Measurements from ENCODE around the gene TRPV3. TPM values are rescaled to one million over a fixed set of nuclear protein-coding genes. Genes with fewer than 3 reads are reported as not detected.

The TRPV3 gene
- total and polyA plus RNA-seq, 2 of the 8 experiments (the other 6 are each of a cell fraction or from before 2014, with no cell fraction given) = 0.56 to 1.0 TPM

- ChIA-PET CTCF (ENCODE audit: partially characterized antibody) (no interaction called here), POLR2A (ENCODE audit: partially characterized antibody) (no interaction called here)
- Histone ChIP-seq H3K9ac (replicated peaks in 1 of 4; ENCODE audit: extremely low read depth in 1 of 4, low read depth in 3 of 4, low read length in 3 of 4) (no peak overlapping the region), H2BK5ac (ENCODE audit: low read depth, low read length) (no peak overlapping the region), H4K8ac (ENCODE audit: extremely low read depth, insufficient read depth, low read length) (no peak overlapping the region), H3K4me3 (ENCODE audit: extremely low read depth in 1 of 4, insufficient read depth in 2 of 4, low read depth in 3 of 4, low read length in 4 of 4) (no peak overlapping the region), H4K20me1 (replicated peaks in 1 of 2; ENCODE audit: control insufficient read depth in 1 of 2, insufficient read depth in 2 of 2, low read length in 2 of 2) (no peaks in the 10 kb centered on the region), H2BK120ac (replicated peaks; ENCODE audit: low read depth, low read length) (no peak overlapping the region), H3K23ac (ENCODE audit: insufficient read length) (no peak overlapping the region), H3K18ac (ENCODE audit: extremely low read depth, low read length) (no peak overlapping the region), H3K4me2 (ENCODE audit: insufficient read depth in 1 of 2, low read depth in 2 of 2, low read length in 2 of 2) (no peak overlapping the region), H3K14ac (ENCODE audit: insufficient read length) (no peak overlapping the region), H3K4ac (replicated peaks; ENCODE audit: insufficient read length, low read depth, low read length) (no peak overlapping the region), H4K5ac (ENCODE audit: insufficient read length, low read depth, low read length) (no peak overlapping the region), H2BK20ac (ENCODE audit: low read length) (no peak overlapping the region), H3K79me1 (ENCODE audit: low read depth, low read length) (no peaks in the 10 kb centered on the region), H3K4me1 (replicated peaks in 1 of 4; ENCODE audit: control insufficient read depth in 3 of 4, insufficient read depth in 4 of 4, low read length in 3 of 4) (peaks cover 0 to 13% (median 4%) of the 10 kb centered on the region in 4 experiments; a peak in 5 of 7 replicates), H3K79me2 (ENCODE audit: control insufficient read depth in 1 of 2, insufficient read depth in 2 of 2, low read length in 2 of 2) (no peaks in the 10 kb centered on the region), H3K9me3 (ENCODE audit: insufficient read depth in 2 of 2, low read depth in 1 of 2, low read length in 1 of 2) (no peaks in the 10 kb centered on the region), H2AK5ac (ENCODE audit: low read depth, low read length) (no peak overlapping the region), H3K27ac (ENCODE audit: low read depth, low read length) (no peak overlapping the region), H2BK12ac (ENCODE audit: low read depth, low read length) (no peak overlapping the region), H4K91ac (replicated peaks; ENCODE audit: insufficient read length, low read length) (no peak overlapping the region), H3K27me3 (replicated peaks in 1 of 4; ENCODE audit: control insufficient read depth in 3 of 4, extremely low read depth in 1 of 4, insufficient read depth in 3 of 4, low read length in 3 of 4) (no peaks in the 10 kb centered on the region), H3K36me3 (ENCODE audit: control insufficient read depth in 2 of 4, insufficient read depth in 4 of 4, low read length in 3 of 4) (no peaks in the 10 kb centered on the region), H2AFZ (ENCODE audit: low read length) (no peak overlapping the region), H3K56ac (replicated peaks; ENCODE audit: insufficient read length, low read depth, low read length) (no peak overlapping the region), H2BK15ac (ENCODE audit: low read length) (no peak overlapping the region), H3K23me2 (ENCODE audit: low read depth, low read length) (peaks cover 3% of the 10 kb centered on the region; the same call in 1 of the 2 replicates)
- 85% methylated on average over 12 of the region's 12 CpGs; no CpG with 5 or more reads in 1 of the 2 experiments for WGBS, 2 experiments (ENCODE audit: extremely low coverage in 1 of 2, insufficient coverage in 1 of 2, insufficient read length in 1 of 2, insufficient replicate concordance in 2 of 2, low coverage in 1 of 2, low lambda C conversion rate in 2 of 2, missing lambda C conversion rate in 1 of 2)
- DNase-seq (ENCODE audit: low read depth in 1 of 2, low spot score in 2 of 2) (no peak), FAIRE-seq (no peak)
- TF ChIP-seq RAD21 (IDR thresholded peaks at IDR 0.05 in 1 of 2, conservative IDR thresholded peaks at IDR 0.05 in 1 of 2; ENCODE audit: low read depth in 2 of 2, low read length in 2 of 2) = no peak
These were observed 31.1 kb downstream of the TRPV3 start for GRCh38 chr17:3526491-3526890.

Measured in H1 (cell line).